Tibial artery (tissue), 4 donors: ENCODE results near the gene GRIK2.

ENCODE experiments used
- DNase-seq, 2 donors: peaks; one replicate each; pipeline ENCODE4 v3.0.0-alpha.2; 2019
- H3K27ac ChIP-seq, 2 donors: fragments of 200-600 bp; sonication (generic) in 1 of 2; 1 replicate in 1 of 2; 2 replicates in 1 of 2; pipeline ENCODE4 v1.5.1; 2018 to 2019; ENCODE audit warnings: mild to moderate bottlenecking in 1 of 2
- H3K27me3 ChIP-seq, 2 donors: fragments of 200-600 bp; sonication (generic) in 1 of 2; one replicate each; pipeline versions ENCODE4 v1.5.1 to v1.6.0; 2016 to 2019
- H3K36me3 ChIP-seq, 3 donors: fragments of 200-600 bp; sonication (generic) in 2 of 3; one replicate each; pipeline ENCODE4 v1.5.1; 2016 to 2019; ENCODE audit warnings: mild to moderate bottlenecking in 2 of 3
- H3K4me1 ChIP-seq, 4 donors: fragments of 200-600 bp; sonication (generic) in 2 of 4; 1 replicate in 3 of 4; 2 replicates in 1 of 4; pipeline ENCODE4 v1.5.1; 2016 to 2019
- H3K4me3 ChIP-seq, 2 donors: fragments of 200-600 bp; sonication (generic) in 1 of 2; 1 replicate in 1 of 2; 2 replicates in 1 of 2; pipeline ENCODE4 v1.5.1; 2018 to 2019; ENCODE audit warnings: mild to moderate bottlenecking in 2 of 2
- H3K9me3 ChIP-seq, 3 donors: fragments of 200-600 bp; sonication (generic) in 1 of 3; one replicate each; pipeline ENCODE4 v1.5.1; 2016 to 2019
- intact Hi-C: fragments of 100-400 bp; cut with DNase I; formaldehyde crosslinking; loops from one replicate; pipeline ENCODE4 v1.15.0; 2023; ENCODE audit warnings: low total_unique reads
- TF ChIP-seq, protein P1 (sequence below), 2 experiments: fragments of 200-600 bp in 1 of 2; fragments of 450-650 bp in 1 of 2; IDR thresholded peaks; one replicate each; pipeline ENCODE4 v1.5.1; 2017 to 2019; ENCODE audit warnings: antibody characterized with exemption in 2 of 2, mild to moderate bottlenecking in 1 of 2, moderate library complexity in 1 of 2

The GRIK2 gene

DNA sequence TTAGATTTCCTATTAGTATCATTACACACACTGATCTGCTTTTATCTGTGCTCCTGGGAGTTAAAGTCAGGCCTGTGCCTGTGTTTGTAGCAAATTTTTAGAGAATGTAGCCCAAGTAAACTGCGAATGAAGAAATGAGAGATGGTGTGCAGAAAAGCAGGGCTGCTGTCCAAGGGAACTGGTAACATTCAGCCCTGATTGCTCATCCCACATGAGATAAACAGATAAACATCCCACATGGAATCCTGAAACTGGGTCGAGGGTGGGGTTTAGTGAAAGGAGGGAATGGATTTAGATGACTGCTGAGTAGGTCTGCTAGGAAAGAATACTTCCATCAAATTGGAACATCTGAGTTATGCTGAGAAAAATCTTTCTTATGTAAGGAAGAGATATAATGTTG lies 69.1 kb downstream of the GRIK2 start:
- H3K36me3 ChIP-seq = no peaks in the 10 kb centered on the region
- intact Hi-C loops = no loop called here
- TF ChIP-seq, protein P1, sequence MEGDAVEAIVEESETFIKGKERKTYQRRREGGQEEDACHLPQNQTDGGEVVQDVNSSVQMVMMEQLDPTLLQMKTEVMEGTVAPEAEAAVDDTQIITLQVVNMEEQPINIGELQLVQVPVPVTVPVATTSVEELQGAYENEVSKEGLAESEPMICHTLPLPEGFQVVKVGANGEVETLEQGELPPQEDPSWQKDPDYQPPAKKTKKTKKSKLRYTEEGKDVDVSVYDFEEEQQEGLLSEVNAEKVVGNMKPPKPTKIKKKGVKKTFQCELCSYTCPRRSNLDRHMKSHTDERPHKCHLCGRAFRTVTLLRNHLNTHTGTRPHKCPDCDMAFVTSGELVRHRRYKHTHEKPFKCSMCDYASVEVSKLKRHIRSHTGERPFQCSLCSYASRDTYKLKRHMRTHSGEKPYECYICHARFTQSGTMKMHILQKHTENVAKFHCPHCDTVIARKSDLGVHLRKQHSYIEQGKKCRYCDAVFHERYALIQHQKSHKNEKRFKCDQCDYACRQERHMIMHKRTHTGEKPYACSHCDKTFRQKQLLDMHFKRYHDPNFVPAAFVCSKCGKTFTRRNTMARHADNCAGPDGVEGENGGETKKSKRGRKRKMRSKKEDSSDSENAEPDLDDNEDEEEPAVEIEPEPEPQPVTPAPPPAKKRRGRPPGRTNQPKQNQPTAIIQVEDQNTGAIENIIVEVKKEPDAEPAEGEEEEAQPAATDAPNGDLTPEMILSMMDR (IDR thresholded peaks at IDR 0.05) = no peak
- no peak overlapping the region for H3K27ac ChIP-seq
- no peak for DNase-seq
- H3K4me1 ChIP-seq = no peaks in the 10 kb centered on the region
- no peaks in the 10 kb centered on the region for H3K27me3 ChIP-seq
- no peak overlapping the region for H3K4me3 ChIP-seq
- H3K9me3 ChIP-seq = no peaks in the 10 kb centered on the region

DNA sequence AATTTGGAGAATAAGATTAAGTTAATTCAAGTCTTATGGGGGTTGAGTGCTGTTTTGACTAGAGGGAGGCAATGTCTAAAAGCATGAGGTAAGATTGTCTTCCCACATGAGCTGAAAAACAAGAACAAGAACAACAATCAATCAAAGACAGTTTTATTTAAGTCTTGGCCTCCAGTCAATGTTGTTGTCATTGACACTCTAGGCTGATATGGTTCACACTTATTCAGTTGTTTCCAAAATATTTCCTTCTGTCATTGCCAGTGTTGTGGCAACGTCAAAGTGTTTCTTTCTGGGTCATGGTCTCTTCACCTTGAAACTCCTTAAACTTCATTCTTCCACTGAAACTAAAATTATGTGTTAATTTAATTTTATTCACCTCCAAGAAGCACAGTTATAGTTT lies 72.4 kb downstream of the GRIK2 start:
- H3K36me3 ChIP-seq = no peaks in the 10 kb centered on the region
- H3K4me1 ChIP-seq = no peaks in the 10 kb centered on the region
- intact Hi-C loops = no loop called here
- no peak overlapping the region for H3K27ac ChIP-seq
- TF ChIP-seq, protein P1 (IDR thresholded peaks at IDR 0.05) = no peak
- no peaks in the 10 kb centered on the region for H3K9me3 ChIP-seq
- H3K27me3 ChIP-seq = no peaks in the 10 kb centered on the region
- H3K4me3 ChIP-seq = no peak overlapping the region
- DNase-seq = no peak

DNA sequence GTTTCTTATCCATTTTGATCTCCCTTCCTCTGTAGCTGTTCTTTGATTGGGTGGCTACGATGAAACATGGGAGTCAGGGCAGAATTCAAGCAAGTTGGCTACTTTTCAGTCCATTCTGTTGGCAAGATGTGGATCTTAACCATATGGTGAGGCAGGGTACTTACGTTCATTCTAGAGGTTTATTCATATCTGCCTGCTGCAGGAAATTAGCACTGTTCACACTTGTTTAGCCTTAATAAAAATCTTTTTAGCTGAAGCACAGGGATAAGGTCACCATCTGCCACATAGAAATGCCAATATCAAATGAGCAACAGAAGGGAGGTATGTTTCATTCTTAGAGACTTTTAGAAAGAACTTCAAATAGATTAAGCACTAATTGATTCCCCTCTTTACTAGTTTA lies 83.9 kb downstream of the GRIK2 start:
- intact Hi-C loops = no loop called here
- Histone ChIP-seq H3K27me3 (no peaks in the 10 kb centered on the region), H3K36me3 (no peaks in the 10 kb centered on the region), H3K4me1 (no peaks in the 10 kb centered on the region), H3K9me3 (no peaks in the 10 kb centered on the region), H3K4me3 (no peak overlapping the region), H3K27ac (no peak overlapping the region)
- TF ChIP-seq, protein P1 (IDR thresholded peaks at IDR 0.05) = no peak
- DNase-seq = no peak

DNA sequence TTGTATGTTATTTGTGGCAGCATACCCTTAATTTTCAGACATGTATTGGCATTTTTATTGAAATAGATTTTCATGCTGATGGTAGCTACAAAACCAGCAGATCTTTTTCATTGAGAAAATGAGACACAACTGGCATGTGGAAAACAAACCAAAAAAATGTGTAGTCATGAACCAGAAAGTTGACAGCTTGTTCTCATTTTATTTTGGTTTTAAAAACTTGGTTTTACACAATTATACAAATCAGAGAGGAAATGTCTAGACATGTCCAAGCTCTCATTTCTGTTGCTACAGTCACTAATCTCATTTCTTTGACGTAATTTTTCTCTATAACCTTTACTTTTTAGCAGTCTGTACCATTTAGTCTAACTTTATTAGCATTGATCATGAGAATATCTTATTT lies 85.4 kb downstream of the GRIK2 start:
- no peaks in the 10 kb centered on the region for H3K36me3 ChIP-seq
- no peaks in the 10 kb centered on the region for H3K4me1 ChIP-seq
- TF ChIP-seq, protein P1 (IDR thresholded peaks at IDR 0.05) = no peak
- no peak overlapping the region for H3K4me3 ChIP-seq
- no peak overlapping the region for H3K27ac ChIP-seq
- no peaks in the 10 kb centered on the region for H3K27me3 ChIP-seq
- intact Hi-C loops = no loop called here
- H3K9me3 ChIP-seq = no peaks in the 10 kb centered on the region
- no peak for DNase-seq

DNA sequence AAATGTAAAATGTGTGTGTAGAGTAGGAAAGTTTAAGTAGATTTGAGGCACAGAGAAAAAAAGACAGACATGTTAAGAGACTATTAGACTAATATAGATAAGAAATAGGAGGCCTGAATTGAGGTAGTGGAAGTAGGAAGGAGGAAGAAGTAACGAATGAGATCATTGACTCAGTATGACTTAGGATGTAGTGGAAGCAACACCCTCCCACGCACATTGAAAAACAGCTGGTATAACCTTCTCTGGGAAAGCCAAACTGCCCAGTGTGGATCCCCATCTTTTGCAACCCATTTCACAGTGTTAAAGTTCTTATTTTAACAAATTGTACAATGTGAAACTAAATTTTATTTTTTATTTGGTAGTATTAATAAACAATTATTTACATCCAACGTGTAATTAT lies 89.1 kb downstream of the GRIK2 start:
- intact Hi-C loops = no loop called here
- Histone ChIP-seq H3K4me3 (no peak overlapping the region), H3K4me1 (no peaks in the 10 kb centered on the region), H3K36me3 (no peaks in the 10 kb centered on the region), H3K27me3 (no peaks in the 10 kb centered on the region), H3K27ac (no peak overlapping the region), H3K9me3 (no peaks in the 10 kb centered on the region)
- TF ChIP-seq, protein P1 (IDR thresholded peaks at IDR 0.05) = no peak
- DNase-seq = no peak

DNA sequence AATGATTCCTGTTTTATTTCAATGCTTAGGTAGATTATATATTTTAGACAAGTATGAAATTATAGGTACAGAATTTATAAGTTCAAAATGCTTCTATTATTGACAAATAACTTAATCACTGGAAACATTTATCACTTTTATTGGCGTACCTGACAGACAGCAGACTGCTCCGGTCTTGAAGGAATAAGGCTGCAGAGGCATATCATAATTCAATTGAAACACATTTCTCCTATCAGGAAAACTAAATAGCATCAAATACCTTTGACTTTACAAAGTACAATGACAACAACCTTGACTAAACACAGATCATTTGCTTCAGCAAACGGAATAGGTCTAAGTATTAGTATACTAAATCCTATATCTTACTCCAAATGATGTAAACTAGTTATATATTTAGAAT lies 91.3 kb downstream of the GRIK2 start:
- intact Hi-C loops = no loop called here
- Histone ChIP-seq H3K27me3 (no peaks in the 10 kb centered on the region), H3K4me1 (no peaks in the 10 kb centered on the region), H3K4me3 (no peak overlapping the region), H3K27ac (no peak overlapping the region), H3K9me3 (no peaks in the 10 kb centered on the region), H3K36me3 (no peaks in the 10 kb centered on the region)
- TF ChIP-seq, protein P1 (IDR thresholded peaks at IDR 0.05) = no peak
- DNase-seq = no peak
